Stomach (tissue), 9 donors: ENCODE measurements around the gene WWOX. TPM values are rescaled to one million over a fixed set of nuclear protein-coding genes. Genes with fewer than 3 reads are reported as not detected.

ENCODE experiments used
- DNase-seq, 2 donors: peaks; one replicate each; pipeline versions ENCODE4 v3.0.0 to v3.0.0-alpha.2; 2013 to 2019
- H3K27ac ChIP-seq, 5 donors: fragments of 200-600 bp in 4 of 5; sonication (generic) in 4 of 5; one replicate each; pipeline ENCODE4 v1.5.1; 2013 to 2019; ENCODE audit warnings: mild to moderate bottlenecking in 1 of 5, moderate library complexity in 1 of 5
- H3K27me3 ChIP-seq, 3 donors: fragments of 200-600 bp; sonication (generic); one replicate each; pipeline ENCODE4 v1.5.1; 2017 to 2019; ENCODE audit warnings: mixed run types in 1 of 3
- H3K36me3 ChIP-seq, 4 donors: fragments of 200-600 bp; sonication (generic); 1 replicate in 3 of 4; 2 replicates in 1 of 4; pipeline ENCODE4 v1.5.1; 2016 to 2019
- H3K4me1 ChIP-seq, 4 donors: fragments of 200-600 bp; sonication (generic); one replicate each; pipeline ENCODE4 v1.5.1; 2016 to 2019
- H3K4me3 ChIP-seq, 4 donors: fragments of 200-600 bp; sonication (generic) in 3 of 4; one replicate each; pipeline ENCODE4 v1.5.1; 2016 to 2019; ENCODE audit warnings: mild to moderate bottlenecking in 1 of 4
- H3K9me3 ChIP-seq, 4 donors: fragments of 200-600 bp; sonication (generic); one replicate each; pipeline ENCODE4 v1.5.1; 2016 to 2019
- CTCF ChIP-seq, 7 experiments: fragments of 450-650 bp in 4 of 7; fragments of 200-600 bp in 3 of 7; sonication (generic) in 3 of 7; IDR thresholded peaks; one replicate each; pipeline ENCODE4 v1.5.1; 2016 to 2019; ENCODE audit warnings: antibody characterized with exemption in 7 of 7, control low read depth in 2 of 7, mild to moderate bottlenecking in 1 of 7
- EP300 ChIP-seq: sonication (generic); formaldehyde crosslinking; IDR thresholded peaks from one replicate; pipeline ENCODE4 v1.6.1; 2017; ENCODE audit warnings: antibody characterized with exemption
- POLR2A ChIP-seq, 4 donors: fragments of 450-650 bp; IDR thresholded peaks; one replicate each; pipeline ENCODE4 v1.6.1; 2016; ENCODE audit warnings: antibody characterized with exemption in 4 of 4, control low read depth in 2 of 4, mild to moderate bottlenecking in 1 of 4, moderate library complexity in 1 of 4
- POLR2AphosphoS5 ChIP-seq, 3 donors: sonication (generic); formaldehyde crosslinking; IDR thresholded peaks; one replicate each; pipeline ENCODE4 v1.6.1; 2016; ENCODE audit warnings: antibody characterized with exemption in 3 of 3
- WGBS, 5 donors: extraction: QIAGEN DNeasy Blood & Tissue Kit in 3 of 5; methylation state at CpG; one replicate each; pipeline versions ENCODE4 v1.1.5 to v1.1.7; 2013 to 2018; 5-methylcytosine and 5-hydroxymethylcytosine counted together
- intact Hi-C: fragments of 100-400 bp; cut with DNase I; formaldehyde crosslinking; loops from one replicate; pipeline ENCODE4 v1.15.1; 2023; ENCODE audit warnings: low total_unique reads
- polyA plus RNA-seq, 3 donors: library from polyadenylated mRNA; stranded (reverse); fragments of 200-250 nt; gene quantifications; one replicate each; pipeline ENCODE4 v1.2.3, GENCODE V29; 2013
- total RNA-seq, 5 donors: library from RNA; depleted of rRNA; stranded (reverse); fragments of >200 nt; gene quantifications; one replicate each; pipeline versions ENCODE4 v1.1.0 to v1.2.3, GENCODE V29; 2014 to 2016
- donor health status: healthy with polysubstance abuse.
- donor health status: Bipolar disorder and iron deficiency.
- donor health status: healthy.

Gene WWOX
- total and polyA plus RNA-seq, 8 donors = 7.7 to 129 (median 48.7) TPM

GRCh38 chr16:78460428-78460827 lies 361.0 kb downstream of the WWOX start:
- no peaks in the 10 kb centered on the region for H3K9me3 ChIP-seq
- peak in 1 of 2 donors; percentile 34 for DNase-seq
- TF ChIP-seq POLR2AphosphoS5 (IDR thresholded peaks at IDR 0.05) = no peak
- no peak for TF ChIP-seq POLR2A (IDR thresholded peaks at IDR 0.05)
- H3K4me3 ChIP-seq = no peak overlapping the region
- 71 to 81% (median 72%) methylated on average over 4 of the region's 4 CpGs for WGBS, 5 donors
- H3K36me3 ChIP-seq = no peaks in the 10 kb centered on the region
- H3K4me1 ChIP-seq = peaks cover 11 to 36% (median 19%) of the 10 kb centered on the region in 4 donors
- H3K27me3 ChIP-seq = no peaks in the 10 kb centered on the region
- intact Hi-C loops = no loop called here
- H3K27ac ChIP-seq = peak overlapping the region; percentile 30 to 75 (median 52)

- intact Hi-C loops = no loop called here
- H3K36me3 ChIP-seq = no peaks in the 10 kb centered on the region
- 41 to 66% (median 53%) methylated on average over 4 of the region's 4 CpGs for WGBS, 5 donors
- H3K9me3 ChIP-seq = no peaks in the 10 kb centered on the region
- peaks cover 11 to 36% (median 19%) of the 10 kb centered on the region in 4 donors for H3K4me1 ChIP-seq
- no peak overlapping the region for H3K4me3 ChIP-seq
- H3K27ac ChIP-seq = peak overlapping the region; percentile 30 to 73 (median 52)
- H3K27me3 ChIP-seq = no peaks in the 10 kb centered on the region
- no peak for DNase-seq
- TF ChIP-seq POLR2AphosphoS5 (IDR thresholded peaks at IDR 0.05) (no peak), CTCF (IDR thresholded peaks at IDR 0.05) (no peak), POLR2A (IDR thresholded peaks at IDR 0.05) (no peak), EP300 (no peak)
These were observed 361.6 kb downstream of the WWOX start for GRCh38 chr16:78461087-78461486.

- no peaks in the 10 kb centered on the region for H3K27me3 ChIP-seq
- WGBS, 5 donors = 33 to 54% (median 39%) methylated on average over 9 of the region's 9 CpGs
- intact Hi-C loops = no loop called here
- peaks cover 11 to 36% (median 19%) of the 10 kb centered on the region in 4 donors for H3K4me1 ChIP-seq
- TF ChIP-seq POLR2A (IDR thresholded peaks at IDR 0.05) (no peak), CTCF (IDR thresholded peaks at IDR 0.05) (no peak), EP300 (no peak), POLR2AphosphoS5 (IDR thresholded peaks at IDR 0.05) (no peak)
- H3K4me3 ChIP-seq = peak overlapping the region in 1 of 4 donors; percentile 17
- H3K27ac ChIP-seq = peak overlapping the region; percentile 30 to 73 (median 52)
- peak in 1 of 2 donors; percentile 59 for DNase-seq
- H3K36me3 ChIP-seq = no peaks in the 10 kb centered on the region
- no peaks in the 10 kb centered on the region for H3K9me3 ChIP-seq
These were observed 362.2 kb downstream of the WWOX start for GRCh38 chr16:78461496-78462287.

GRCh38 chr16:78462288-78463208 lies 363.1 kb downstream of the WWOX start:
- Histone ChIP-seq H3K9me3 (no peaks in the 10 kb centered on the region), H3K27ac (peak overlapping the region in 3 of 5 donors; percentile 38 to 52 (median 44)), H3K4me1 (peaks cover 11 to 36% (median 19%) of the 10 kb centered on the region in 4 donors), H3K36me3 (no peaks in the 10 kb centered on the region), H3K4me3 (peak overlapping the region in 2 of 4 donors; percentile 17), H3K27me3 (no peaks in the 10 kb centered on the region)
- intact Hi-C loops = no loop called here
- peak in 1 of 2 donors; percentile 22 for DNase-seq
- TF ChIP-seq POLR2AphosphoS5 (IDR thresholded peaks at IDR 0.05) (no peak), CTCF (IDR thresholded peaks at IDR 0.05) (no peak)
- 52 to 69% (median 67%) methylated on average over 24 of the region's 24 CpGs for WGBS, 5 donors
